ENCODE data around the gene PLVAP.

Gene PLVAP

GRCh38 chr19:17333611-17334413 is 43.3 kb downstream of the PLVAP start:
- H3K4me1 Mint-ChIP-seq, result peaks cover 31% of the 10 kb centered on the region
- H3K27me3 Mint-ChIP-seq, result no peaks in the 10 kb centered on the region
- no peaks in the 10 kb centered on the region for H3K9me3 Mint-ChIP-seq
- no peaks in the 10 kb centered on the region for H3K36me3 Mint-ChIP-seq
- peak overlapping the region; percentile 82 for H3K4me3 Mint-ChIP-seq
- H3K27ac Mint-ChIP-seq, result peak overlapping the region; percentile 19

GRCh38 chr19:17332677-17333581 is 44.2 kb downstream of the PLVAP start:
- peaks cover 31% of the 10 kb centered on the region for H3K4me1 Mint-ChIP-seq
- peak overlapping the region; percentile 11 for H3K4me3 Mint-ChIP-seq
- H3K36me3 Mint-ChIP-seq, result no peaks in the 10 kb centered on the region
- no peak overlapping the region for H3K27ac Mint-ChIP-seq
- H3K27me3 Mint-ChIP-seq, result no peaks in the 10 kb centered on the region
- H3K9me3 Mint-ChIP-seq, result no peaks in the 10 kb centered on the region

DNA sequence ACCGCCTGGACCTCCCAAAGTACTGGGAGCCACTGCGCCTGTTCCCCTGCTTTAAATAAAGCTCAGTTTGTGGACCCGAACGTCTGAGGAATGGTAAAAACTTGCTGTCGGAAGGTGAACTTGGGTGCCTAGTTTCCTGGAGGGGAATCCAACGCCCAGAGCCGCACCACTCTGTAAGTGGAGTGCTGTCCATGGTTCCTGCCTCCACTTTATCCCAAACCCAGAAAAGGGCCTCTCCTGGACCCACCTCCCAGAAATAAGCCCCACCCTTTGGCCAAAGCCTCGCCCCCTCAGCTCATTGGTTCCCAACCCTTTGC is 44.8 kb downstream of the PLVAP start:
- Mint-ChIP-seq H3K9me3 (no peaks in the 10 kb centered on the region), H3K36me3 (no peaks in the 10 kb centered on the region), H3K27me3 (no peaks in the 10 kb centered on the region), H3K4me3 (no peak overlapping the region), H3K27ac (no peak overlapping the region), H3K4me1 (peaks cover 30% of the 10 kb centered on the region)

DNA sequence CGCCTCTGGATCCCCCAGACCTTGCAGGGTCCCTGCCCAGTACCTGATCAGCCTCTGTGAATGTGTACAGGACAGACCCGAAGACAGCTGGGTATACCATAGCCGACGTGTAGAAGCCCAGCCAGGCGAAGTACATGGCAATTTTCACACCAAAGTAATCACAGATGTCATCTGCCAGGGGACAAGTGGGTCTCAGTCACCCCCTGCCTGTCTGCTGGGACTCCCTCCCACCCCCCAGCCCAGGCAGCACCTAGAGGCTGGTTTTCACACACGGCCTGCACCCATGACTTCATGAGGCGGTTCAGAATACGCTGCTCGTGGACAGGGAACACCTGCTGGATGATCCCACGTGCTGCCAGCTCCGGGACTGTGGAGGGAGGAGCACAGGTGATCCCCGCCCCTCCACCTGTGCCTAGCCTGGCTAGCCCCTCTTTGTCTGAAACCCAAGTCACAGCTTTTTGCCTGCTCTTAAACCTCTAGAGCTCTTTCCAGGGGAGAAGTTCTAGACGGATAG is 46.0 kb downstream of the PLVAP start:
- H3K4me1 Mint-ChIP-seq, result peaks cover 26% of the 10 kb centered on the region
- no peak overlapping the region for H3K4me3 Mint-ChIP-seq
- no peak overlapping the region for H3K27ac Mint-ChIP-seq
- no peaks in the 10 kb centered on the region for H3K36me3 Mint-ChIP-seq
- H3K27me3 Mint-ChIP-seq, result no peaks in the 10 kb centered on the region
- H3K9me3 Mint-ChIP-seq, result no peaks in the 10 kb centered on the region

- H3K4me3 Mint-ChIP-seq, result no peak overlapping the region
These were observed 46.7 kb downstream of the PLVAP start for GRCh38 chr19:17330262-17331044.

GRCh38 chr19:17329366-17330261 is 47.5 kb downstream of the PLVAP start:
- no peaks in the 10 kb centered on the region for H3K27me3 Mint-ChIP-seq
- peaks cover 19% of the 10 kb centered on the region for H3K4me1 Mint-ChIP-seq
- no peaks in the 10 kb centered on the region for H3K9me3 Mint-ChIP-seq
- no peak overlapping the region for H3K27ac Mint-ChIP-seq
- H3K4me3 Mint-ChIP-seq, result peak overlapping the region; percentile 49
- H3K36me3 Mint-ChIP-seq, result no peaks in the 10 kb centered on the region

More at GRCh38 chr19:17330262-17331044, 46.7 kb downstream of the PLVAP start:
- H3K36me3 Mint-ChIP-seq, result no peaks in the 10 kb centered on the region
- peaks cover 26% of the 10 kb centered on the region for H3K4me1 Mint-ChIP-seq
- H3K27me3 Mint-ChIP-seq, result no peaks in the 10 kb centered on the region
- no peak overlapping the region for H3K27ac Mint-ChIP-seq
- no peaks in the 10 kb centered on the region for H3K9me3 Mint-ChIP-seq

GRCh38 chr19:17328517-17329365 is 48.4 kb downstream of the PLVAP start:
- peak overlapping the region; percentile 66 for H3K4me3 Mint-ChIP-seq
- H3K27ac Mint-ChIP-seq, result no peak overlapping the region
- peaks cover 14% of the 10 kb centered on the region for H3K4me1 Mint-ChIP-seq
- no peaks in the 10 kb centered on the region for H3K9me3 Mint-ChIP-seq
- no peaks in the 10 kb centered on the region for H3K36me3 Mint-ChIP-seq
- H3K27me3 Mint-ChIP-seq, result no peaks in the 10 kb centered on the region

- no peaks in the 10 kb centered on the region for H3K36me3 Mint-ChIP-seq
- H3K9me3 Mint-ChIP-seq, result no peaks in the 10 kb centered on the region
- H3K27me3 Mint-ChIP-seq, result no peaks in the 10 kb centered on the region
- peak overlapping the region; percentile 72 for H3K4me3 Mint-ChIP-seq
- H3K4me1 Mint-ChIP-seq, result peaks cover 9% of the 10 kb centered on the region
- peak overlapping the region; percentile 80 for H3K27ac Mint-ChIP-seq
These were observed 49.3 kb downstream of the PLVAP start for GRCh38 chr19:17327654-17328516.

GRCh38 chr19:17327068-17327653 is 50.0 kb downstream of the PLVAP start:
- Mint-ChIP-seq H3K4me3 (peak overlapping the region; percentile 26), H3K27me3 (no peaks in the 10 kb centered on the region), H3K36me3 (no peaks in the 10 kb centered on the region), H3K9me3 (no peaks in the 10 kb centered on the region), H3K4me1 (peaks cover 5% of the 10 kb centered on the region), H3K27ac (no peak overlapping the region)

DNA sequence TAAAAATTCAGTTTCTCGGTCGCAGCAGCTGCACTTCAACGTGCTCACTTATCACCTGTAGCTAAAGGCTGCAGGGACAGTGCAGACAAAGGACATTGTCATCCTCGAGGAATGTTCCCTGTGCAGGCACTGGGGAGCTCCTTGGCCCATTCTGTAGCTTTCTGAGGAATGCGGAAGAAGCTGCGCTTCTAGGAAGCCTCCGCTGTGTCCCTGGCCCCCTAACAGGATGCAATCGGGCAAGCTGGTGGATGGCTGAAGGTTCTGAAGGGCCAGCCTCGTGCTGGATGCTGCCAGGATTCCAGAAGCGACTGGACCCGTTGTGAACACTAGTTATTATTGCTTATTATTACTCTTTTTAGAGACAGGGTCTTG is 50.6 kb downstream of the PLVAP start:
- Mint-ChIP-seq H3K4me1 (peaks cover 5% of the 10 kb centered on the region), H3K36me3 (no peaks in the 10 kb centered on the region), H3K27ac (no peak overlapping the region), H3K27me3 (no peaks in the 10 kb centered on the region), H3K4me3 (peak overlapping the region; percentile 26), H3K9me3 (no peaks in the 10 kb centered on the region)

DNA sequence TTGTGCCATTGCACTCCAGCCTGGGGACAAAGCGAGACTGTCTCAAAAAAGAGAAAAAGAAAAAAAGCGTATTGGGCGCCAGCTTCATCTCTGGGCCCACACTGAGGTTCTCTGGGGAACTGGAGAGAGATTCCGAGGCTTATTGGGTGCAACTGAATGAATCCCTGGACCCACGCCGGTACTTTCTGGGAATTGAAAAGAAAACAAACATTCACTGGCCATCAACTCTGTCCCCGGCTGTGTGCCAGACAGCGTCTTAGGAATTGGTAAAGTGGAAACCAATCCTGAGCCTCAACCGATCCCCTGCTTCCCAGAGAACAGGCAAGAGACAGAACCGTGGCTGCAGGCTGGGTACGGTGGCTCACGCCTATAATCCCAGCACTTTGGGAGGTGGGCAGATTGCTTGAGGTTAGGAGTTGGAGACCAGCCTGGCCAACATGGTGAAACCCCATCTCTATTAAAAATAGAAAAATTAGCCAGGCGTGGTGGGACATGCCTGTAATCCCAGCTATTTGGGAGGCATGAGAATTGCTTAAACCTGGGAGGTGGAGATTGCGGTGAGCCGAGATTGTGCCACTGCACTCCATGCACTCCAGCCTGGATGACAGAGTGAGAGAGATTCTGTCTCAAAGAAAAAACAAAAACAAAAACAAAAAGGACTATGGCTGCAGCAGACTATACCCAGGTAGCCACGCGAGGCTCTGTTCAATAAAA is 51.1 kb downstream of the PLVAP start:
- Mint-ChIP-seq H3K27me3 (no peaks in the 10 kb centered on the region), H3K4me1 (peaks cover 5% of the 10 kb centered on the region), H3K9me3 (no peaks in the 10 kb centered on the region), H3K36me3 (no peaks in the 10 kb centered on the region), H3K4me3 (no peak overlapping the region), H3K27ac (no peak overlapping the region)

DNA sequence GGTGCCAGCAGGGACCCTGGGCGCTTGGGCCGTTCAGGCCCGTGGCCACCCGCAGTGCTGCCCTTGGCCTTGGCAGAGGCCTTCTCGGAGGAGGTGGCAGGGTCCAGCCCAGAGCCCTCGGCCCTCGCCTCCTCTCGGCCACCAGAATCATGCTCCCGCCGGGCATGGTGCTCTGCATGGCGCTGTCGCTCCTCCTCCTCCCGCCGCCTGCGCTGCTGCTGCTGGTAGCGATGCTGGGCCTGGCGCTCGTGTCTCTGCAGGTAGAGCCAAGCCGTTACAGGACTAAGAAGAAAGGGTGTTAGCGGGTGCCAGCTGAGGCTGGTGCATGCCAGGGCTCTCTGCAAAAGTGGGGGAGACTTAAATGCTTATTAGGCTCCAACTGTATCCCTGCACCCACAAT is 52.0 kb downstream of the PLVAP start:
- H3K4me1 Mint-ChIP-seq, result no peaks in the 10 kb centered on the region
- no peak overlapping the region for H3K27ac Mint-ChIP-seq
- no peaks in the 10 kb centered on the region for H3K9me3 Mint-ChIP-seq
- no peaks in the 10 kb centered on the region for H3K36me3 Mint-ChIP-seq
- no peak overlapping the region for H3K4me3 Mint-ChIP-seq
- H3K27me3 Mint-ChIP-seq, result no peaks in the 10 kb centered on the region

All from activated naive CD4-positive, alpha-beta T cell treated with anti-CD3 and anti-CD28 coated beads, Interleukin-2, amount 50 U/mL, for 24 hours (primary cell).